Stomach smooth muscle (tissue), 2 donors: ENCODE measurements around the gene FAM149A.

Source experiments
- H3K27ac ChIP-seq: one replicate; pipeline ENCODE4 v1.7.0; 2013; ENCODE audit warnings: mild to moderate bottlenecking, low read length, inconsistent platforms
- H3K27me3 ChIP-seq, 2 donors: one replicate each; pipeline ENCODE4 v1.7.0; 2013; ENCODE audit warnings: low read length in 2 of 2; ENCODE audit not compliant: insufficient read depth in 2 of 2, control insufficient read depth in 1 of 2
- H3K36me3 ChIP-seq, 2 donors: one replicate each; pipeline ENCODE4 v1.7.0; 2013; ENCODE audit warnings: low read length in 2 of 2; ENCODE audit not compliant: control insufficient read depth in 2 of 2, insufficient read depth in 2 of 2
- H3K4me1 ChIP-seq: one replicate; pipeline ENCODE4 v1.7.0; 2013; ENCODE audit warnings: low read length; ENCODE audit not compliant: control insufficient read depth, insufficient read depth
- H3K4me3 ChIP-seq, 2 donors: one replicate each; pipeline ENCODE4 v1.7.0; 2013; ENCODE audit warnings: low read length in 2 of 2
- H3K9ac ChIP-seq, 2 donors: one replicate each; pipeline ENCODE4 v1.7.0; 2013; ENCODE audit warnings: low read length in 2 of 2, mild to moderate bottlenecking in 1 of 2
- H3K9me3 ChIP-seq, 2 donors: one replicate each; pipeline ENCODE4 v1.7.0; 2013; ENCODE audit warnings: low read length in 2 of 2; ENCODE audit not compliant: control insufficient read depth in 2 of 2
- donor health status: healthy.
- donor health status: Pancreatic carcinoma.

Gene FAM149A

GRCh38 chr4:186188107-186188506, 83.6 kb downstream of the FAM149A start:
- Histone ChIP-seq H3K4me1 (peaks cover 16% of the 10 kb centered on the region), H3K36me3 (no peaks in the 10 kb centered on the region), H3K27ac (no peak overlapping the region), H3K4me3 (no peak overlapping the region), H3K9me3 (no peaks in the 10 kb centered on the region), H3K27me3 (no peaks in the 10 kb centered on the region), H3K9ac (no peak overlapping the region)

DNA sequence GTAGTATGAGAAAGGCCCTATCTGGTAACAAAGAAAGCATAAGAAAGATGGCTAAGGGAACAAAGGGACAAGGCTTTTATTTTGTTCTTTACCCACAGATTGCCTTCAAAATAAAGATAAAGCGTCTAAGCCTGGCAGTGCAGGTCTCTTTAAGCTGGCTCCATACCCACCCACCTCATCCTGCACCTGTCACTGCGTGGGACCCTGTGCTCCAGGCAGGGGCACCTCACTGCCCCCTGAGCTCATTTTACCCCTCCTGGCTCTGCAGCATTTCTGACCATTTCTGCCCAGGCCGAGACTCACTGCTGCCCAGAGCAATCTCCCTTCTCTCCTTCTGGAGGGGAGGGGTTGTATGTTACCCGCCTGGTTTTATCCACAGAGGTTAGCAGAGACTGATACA, 85.2 kb downstream of the FAM149A start:
- Histone ChIP-seq H3K9ac (peak overlapping the region; percentile 87 to 92), H3K4me3 (peak overlapping the region; percentile 73 to 91), H3K9me3 (no peaks in the 10 kb centered on the region), H3K27ac (peak overlapping the region; percentile 96), H3K36me3 (no peaks in the 10 kb centered on the region), H3K27me3 (no peaks in the 10 kb centered on the region), H3K4me1 (peaks cover 21% of the 10 kb centered on the region)

DNA sequence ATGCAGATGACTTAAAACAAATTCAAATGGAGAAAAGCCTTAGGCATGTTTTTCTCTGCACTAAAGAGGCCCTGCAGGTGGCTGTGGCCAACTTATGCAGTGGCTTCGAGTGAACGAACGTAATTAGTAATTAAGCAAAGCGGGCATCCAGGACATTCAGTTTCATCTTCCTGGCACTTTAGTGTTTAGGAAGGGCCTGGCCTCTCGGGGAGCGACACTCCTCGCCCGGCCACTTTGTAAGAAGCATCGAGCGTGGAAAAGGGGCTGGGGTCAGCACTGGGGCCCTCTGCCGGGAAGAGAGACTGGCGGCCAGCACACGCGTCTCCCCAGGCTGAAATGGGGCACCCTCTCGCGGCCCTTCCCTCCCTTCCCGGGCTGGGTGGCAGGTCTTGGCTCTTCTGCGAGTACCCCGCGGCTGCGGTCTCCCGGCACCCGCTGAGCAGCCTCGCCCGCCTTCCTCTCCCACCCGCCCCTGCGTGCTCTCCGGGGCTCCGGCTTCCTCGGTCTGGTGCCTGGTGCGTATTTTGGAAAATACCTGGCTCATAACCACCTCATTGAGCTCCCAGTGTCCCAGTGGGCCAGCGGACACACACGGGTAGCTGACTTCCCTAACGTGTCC, 86.2 kb downstream of the FAM149A start:
- Histone ChIP-seq H3K4me3 (peak overlapping the region; percentile 73 to 91), H3K36me3 (peaks cover 6% of the 10 kb centered on the region in 2 donors), H3K27ac (peak overlapping the region; percentile 96), H3K4me1 (peaks cover 21% of the 10 kb centered on the region), H3K27me3 (no peaks in the 10 kb centered on the region), H3K9me3 (no peaks in the 10 kb centered on the region), H3K9ac (peak overlapping the region; percentile 87 to 92)

DNA sequence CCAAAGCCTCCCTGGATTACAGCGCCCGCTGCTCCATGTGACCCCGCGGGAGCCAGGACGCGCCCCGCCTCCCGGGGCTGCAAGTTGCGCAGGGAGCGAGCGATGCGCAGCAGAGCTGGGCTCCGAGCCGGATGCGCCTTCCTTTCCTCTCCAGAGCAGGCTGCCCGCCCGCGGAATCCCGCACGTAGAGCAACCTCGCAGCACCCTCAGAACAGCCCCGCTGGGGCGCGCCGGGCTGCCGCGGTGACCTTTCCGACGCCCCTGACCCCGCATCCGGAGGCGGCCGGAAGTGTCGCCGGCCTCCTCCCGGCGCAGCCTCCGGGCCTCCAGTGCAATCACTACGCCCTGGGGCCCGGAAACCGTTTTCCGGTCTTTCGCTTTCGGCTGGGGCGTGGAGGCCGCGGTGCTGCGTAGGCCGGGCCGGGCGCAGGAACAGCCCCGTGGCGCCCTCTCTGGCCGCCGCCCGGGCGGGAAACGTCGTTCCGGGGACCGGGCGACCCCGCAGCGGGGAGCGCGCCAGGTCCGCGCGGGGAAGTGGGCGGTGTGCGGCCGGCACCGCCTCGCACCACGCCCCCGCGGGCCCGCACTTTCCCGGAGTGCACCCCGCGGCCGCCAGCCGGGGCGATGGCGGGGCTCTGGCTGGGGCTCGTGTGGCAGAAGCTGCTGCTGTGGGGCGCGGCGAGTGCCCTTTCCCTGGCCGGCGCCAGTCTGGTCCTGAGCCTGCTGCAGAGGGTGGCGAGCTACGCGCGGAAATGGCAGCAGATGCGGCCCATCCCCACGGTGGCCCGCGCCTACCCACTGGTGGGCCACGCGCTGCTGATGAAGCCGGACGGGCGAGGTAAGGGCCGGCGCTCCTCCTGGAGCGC, 86.9 kb downstream of the FAM149A start, which contains the start of gene CYP4V2:
Gene CYP4V2 (plus strand): TSS at position 368 of the 866 bp plus-strand sequence. CDS start 257 bp downstream, at position 625.
- Histone ChIP-seq H3K4me1 (peaks cover 21% of the 10 kb centered on the region), H3K9me3 (no peaks in the 10 kb centered on the region), H3K27me3 (no peaks in the 10 kb centered on the region), H3K36me3 (peaks cover 8 to 12% of the 10 kb centered on the region in 2 donors), H3K27ac (peak within 1 kb of the TSS; percentile 96), H3K9ac (peak within 1 kb of the TSS; percentile 87 to 92), H3K4me3 (peak within 1 kb of the TSS; percentile 84 to 91)

DNA sequence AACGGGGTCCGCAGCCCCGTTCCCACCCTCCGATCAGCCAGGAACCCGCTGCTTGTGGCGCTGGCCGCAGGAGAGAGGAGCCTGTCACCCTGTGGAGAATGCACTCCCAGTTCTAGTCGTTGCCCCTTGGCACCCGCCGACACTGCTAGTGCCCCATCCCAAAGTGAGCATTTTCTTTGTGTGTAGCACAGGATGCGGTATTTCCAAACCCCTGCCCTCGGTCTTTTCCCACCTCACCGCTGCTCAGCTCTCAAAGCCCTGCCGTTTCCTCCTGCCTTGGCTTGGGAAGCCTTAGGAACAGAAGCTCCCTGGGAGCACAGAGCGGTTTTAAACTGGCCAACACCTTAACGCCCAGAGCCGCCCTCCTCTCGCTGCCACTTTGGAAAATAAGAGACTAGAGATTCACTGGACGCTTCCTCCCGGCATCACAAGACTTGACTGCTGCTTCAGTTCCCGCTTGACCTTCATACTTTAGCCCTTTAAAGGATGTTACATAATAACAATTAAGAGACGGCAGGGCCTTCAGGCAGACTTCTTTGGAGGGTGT, 87.6 kb downstream of the FAM149A start:
- H3K36me3 ChIP-seq, result peaks cover 10 to 12% of the 10 kb centered on the region in 2 donors
- no peaks in the 10 kb centered on the region for H3K27me3 ChIP-seq
- peak overlapping the region; percentile 96 for H3K27ac ChIP-seq
- H3K4me3 ChIP-seq, result peak overlapping the region; percentile 84 to 91
- peaks cover 21% of the 10 kb centered on the region for H3K4me1 ChIP-seq
- peak overlapping the region; percentile 87 to 92 for H3K9ac ChIP-seq
- H3K9me3 ChIP-seq, result no peaks in the 10 kb centered on the region

DNA sequence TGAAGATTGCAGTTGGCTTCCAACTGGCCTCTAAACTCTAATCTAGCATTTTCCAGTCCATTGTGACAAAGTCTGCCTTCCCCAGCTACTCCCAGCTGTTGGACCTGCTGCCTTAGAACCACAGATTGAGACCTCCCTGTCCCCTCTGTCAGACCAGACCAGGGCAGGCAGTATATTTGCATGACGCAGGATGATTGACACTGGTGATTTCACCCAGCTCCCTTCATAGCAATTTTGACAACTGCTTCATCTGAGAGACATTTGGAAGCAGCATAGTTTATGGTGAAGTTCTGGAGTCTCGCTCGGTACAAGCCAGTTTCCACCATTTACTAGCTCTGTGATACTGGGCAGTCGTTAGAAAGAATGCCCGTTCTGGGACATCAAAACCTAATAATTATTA, 89.3 kb downstream of the FAM149A start:
- no peak overlapping the region for H3K27ac ChIP-seq
- H3K9me3 ChIP-seq, result no peaks in the 10 kb centered on the region
- peaks cover 12 to 15% of the 10 kb centered on the region in 2 donors for H3K36me3 ChIP-seq
- no peaks in the 10 kb centered on the region for H3K27me3 ChIP-seq
- H3K9ac ChIP-seq, result no peak overlapping the region
- peaks cover 21% of the 10 kb centered on the region for H3K4me1 ChIP-seq
- H3K4me3 ChIP-seq, result peak overlapping the region in 1 of 2 donors; percentile 3

DNA sequence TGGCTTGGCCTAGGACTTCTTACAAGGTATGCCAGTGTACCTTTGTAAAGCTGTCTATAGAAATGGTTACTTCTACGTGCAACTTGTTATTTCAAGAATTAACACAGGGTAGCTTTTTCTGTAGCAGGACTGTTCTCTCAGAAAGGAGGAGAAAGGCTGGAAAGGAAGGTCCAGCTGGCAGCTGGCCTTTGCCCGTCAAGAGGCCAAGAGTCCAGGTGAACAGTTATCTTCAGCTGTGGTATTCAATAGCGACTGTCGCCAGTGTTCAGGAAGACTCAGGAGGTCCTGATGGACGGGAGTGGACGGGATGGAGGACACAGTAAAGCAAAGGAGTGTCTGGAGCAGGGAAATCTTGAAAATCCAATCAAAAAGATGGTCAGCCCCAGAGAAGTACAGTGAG, 91.6 kb downstream of the FAM149A start:
- no peak overlapping the region for H3K4me3 ChIP-seq
- H3K4me1 ChIP-seq, result peaks cover 5% of the 10 kb centered on the region
- H3K36me3 ChIP-seq, result peaks cover 12 to 15% of the 10 kb centered on the region in 2 donors
- H3K9ac ChIP-seq, result no peak overlapping the region
- H3K9me3 ChIP-seq, result no peaks in the 10 kb centered on the region
- H3K27ac ChIP-seq, result no peak overlapping the region
- no peaks in the 10 kb centered on the region for H3K27me3 ChIP-seq

DNA sequence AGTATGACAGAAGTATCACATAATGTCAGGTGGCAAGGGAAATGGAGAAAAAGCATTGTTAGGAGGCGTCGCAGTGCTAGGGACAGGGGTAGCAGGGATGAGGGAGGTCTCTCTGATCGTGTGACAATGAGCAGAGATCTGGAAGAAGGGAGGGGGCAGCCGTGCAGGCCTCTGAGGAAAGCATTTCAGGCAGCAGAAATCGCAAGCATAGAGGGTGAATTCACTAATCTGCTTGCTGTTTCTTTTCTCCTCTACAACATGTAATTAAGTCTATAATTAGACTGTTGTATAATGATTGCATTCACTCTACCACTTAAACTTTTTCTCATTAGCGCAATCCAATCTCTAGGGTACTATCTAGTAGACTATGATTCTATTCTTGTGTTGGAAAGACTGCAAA, 96.0 kb downstream of the FAM149A start:
- Histone ChIP-seq H3K9ac (no peak overlapping the region), H3K36me3 (peaks cover 6 to 10% of the 10 kb centered on the region in 2 donors), H3K9me3 (no peaks in the 10 kb centered on the region), H3K4me1 (peaks cover 3% of the 10 kb centered on the region), H3K27ac (no peak overlapping the region), H3K4me3 (no peak overlapping the region), H3K27me3 (no peaks in the 10 kb centered on the region)

DNA sequence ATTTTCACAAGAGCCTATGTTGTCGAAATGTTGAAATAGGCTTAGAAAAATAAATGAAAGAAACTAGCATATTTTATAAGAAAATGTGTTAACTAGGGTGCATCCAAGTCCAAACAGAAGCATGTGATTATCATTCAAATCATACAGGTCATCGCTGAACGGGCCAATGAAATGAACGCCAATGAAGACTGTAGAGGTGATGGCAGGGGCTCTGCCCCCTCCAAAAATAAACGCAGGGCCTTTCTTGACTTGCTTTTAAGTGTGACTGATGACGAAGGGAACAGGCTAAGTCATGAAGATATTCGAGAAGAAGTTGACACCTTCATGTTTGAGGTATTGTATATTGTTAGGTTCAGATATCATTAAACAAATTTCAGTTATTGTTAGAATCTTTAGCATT, 96.5 kb downstream of the FAM149A start:
- peaks cover 3% of the 10 kb centered on the region for H3K4me1 ChIP-seq
- no peak overlapping the region for H3K9ac ChIP-seq
- H3K27ac ChIP-seq, result no peak overlapping the region
- H3K27me3 ChIP-seq, result no peaks in the 10 kb centered on the region
- peaks cover 5 to 6% of the 10 kb centered on the region in 2 donors for H3K36me3 ChIP-seq
- no peak overlapping the region for H3K4me3 ChIP-seq
- no peaks in the 10 kb centered on the region for H3K9me3 ChIP-seq

- Histone ChIP-seq H3K9ac (no peak overlapping the region), H3K27me3 (no peaks in the 10 kb centered on the region), H3K4me3 (no peak overlapping the region), H3K4me1 (peaks cover 3% of the 10 kb centered on the region), H3K9me3 (no peaks in the 10 kb centered on the region), H3K27ac (no peak overlapping the region), H3K36me3 (peaks cover 3 to 4% of the 10 kb centered on the region in 2 donors)
Observed at GRCh38 chr4:186201535-186202230, 97.2 kb downstream of the FAM149A start.
